UCSD-AML1 (cell line): Measurements from ENCODE around the gene IL11RA.

Experiments
- DNase-seq: peaks from one replicate; lab custom pipeline; 2025; ENCODE audit not compliant: unreplicated experiment; lab: John Stamatoyannopoulos, UW

Gene IL11RA

DNA sequence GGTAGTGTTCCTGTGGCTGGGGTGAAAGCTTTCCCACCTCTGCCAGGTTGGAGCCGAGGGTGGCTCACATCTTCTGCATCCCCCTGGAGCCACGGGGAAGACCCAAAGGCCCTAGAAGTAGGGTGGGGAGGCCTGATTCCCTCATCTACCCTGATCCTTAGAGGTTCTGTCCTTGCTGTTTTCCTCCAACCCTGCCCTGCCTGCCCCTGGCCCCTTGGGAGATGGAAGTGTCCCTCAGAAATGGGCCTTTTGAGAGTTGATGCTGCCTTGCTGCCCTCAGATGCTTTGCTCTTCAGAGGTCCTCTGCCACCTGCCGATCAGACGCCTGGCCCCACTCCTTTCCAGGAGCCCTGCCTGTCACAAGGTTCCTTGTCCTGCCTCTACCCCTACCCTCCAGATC, 32.8 kb downstream of the IL11RA start:
- DNase-seq, result no peak

GRCh38 chr9:34685591-34685990, 33.6 kb downstream of the IL11RA start:
- no peak for DNase-seq

DNA sequence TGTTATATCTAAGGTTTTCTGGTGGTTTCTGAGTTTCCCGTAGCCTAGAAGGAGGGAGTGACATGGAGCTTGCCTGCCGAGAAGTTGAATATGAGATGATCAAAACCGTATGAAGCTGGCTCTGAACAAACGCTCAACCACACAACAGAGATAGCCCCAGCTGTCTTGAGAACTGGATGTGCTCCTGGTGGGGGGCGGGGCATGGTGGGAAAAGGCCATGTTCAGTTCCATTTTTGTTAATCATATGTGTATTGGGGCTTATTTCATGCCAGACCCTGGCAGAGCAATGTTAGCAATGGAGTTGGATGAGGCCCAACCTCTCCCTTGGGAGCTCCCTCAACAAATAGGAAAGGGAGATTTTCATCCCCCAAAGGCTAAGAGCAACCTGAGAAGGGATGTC, 34.2 kb downstream of the IL11RA start:
- DNase-seq, result no peak

GRCh38 chr9:34686732-34687131, 34.7 kb downstream of the IL11RA start:
- no peak for DNase-seq

- no peak for DNase-seq
Measured at GRCh38 chr9:34687276-34688030, 35.5 kb downstream of the IL11RA start.

DNA sequence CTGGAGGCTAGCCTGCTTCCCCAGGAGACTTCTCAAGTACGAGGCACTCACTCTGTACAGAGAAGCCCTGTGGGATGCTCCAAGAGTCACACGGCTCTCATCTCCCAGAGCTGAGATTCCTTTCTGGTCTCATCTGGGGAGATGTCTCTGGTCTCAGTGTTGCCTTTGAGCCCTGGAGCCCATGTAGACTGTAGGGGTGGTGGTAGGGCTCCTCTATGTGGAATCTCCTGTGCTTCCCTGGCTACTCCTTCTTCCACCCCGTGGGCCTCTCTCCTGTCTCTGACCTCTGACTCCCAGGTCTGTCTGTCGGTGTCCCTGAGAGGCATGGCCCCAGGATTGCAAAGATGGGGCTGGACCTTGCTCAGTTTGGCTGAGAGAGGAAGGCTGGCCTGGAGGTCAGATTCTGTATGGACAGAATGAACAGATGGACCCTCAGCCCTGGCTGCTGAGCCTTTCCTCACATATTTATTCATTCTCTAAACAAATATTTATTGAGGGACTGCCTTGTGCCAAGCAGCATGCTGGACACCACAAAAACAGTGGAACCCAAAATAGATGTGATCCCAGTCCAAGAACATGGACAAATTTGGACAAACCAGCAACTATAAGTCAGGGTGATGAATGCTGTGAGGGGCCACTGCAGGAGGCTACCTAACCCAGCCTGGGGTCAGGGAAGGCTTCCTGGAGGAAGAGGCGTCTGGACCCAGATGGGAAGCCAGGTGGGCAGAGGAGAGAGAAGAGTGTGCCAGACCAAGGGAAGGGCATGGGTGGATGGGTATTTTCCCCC, 36.5 kb downstream of the IL11RA start:
- no peak for DNase-seq

- no peak for DNase-seq
Measured at GRCh38 chr9:34689116-34689470, 37.1 kb downstream of the IL11RA start.

DNA sequence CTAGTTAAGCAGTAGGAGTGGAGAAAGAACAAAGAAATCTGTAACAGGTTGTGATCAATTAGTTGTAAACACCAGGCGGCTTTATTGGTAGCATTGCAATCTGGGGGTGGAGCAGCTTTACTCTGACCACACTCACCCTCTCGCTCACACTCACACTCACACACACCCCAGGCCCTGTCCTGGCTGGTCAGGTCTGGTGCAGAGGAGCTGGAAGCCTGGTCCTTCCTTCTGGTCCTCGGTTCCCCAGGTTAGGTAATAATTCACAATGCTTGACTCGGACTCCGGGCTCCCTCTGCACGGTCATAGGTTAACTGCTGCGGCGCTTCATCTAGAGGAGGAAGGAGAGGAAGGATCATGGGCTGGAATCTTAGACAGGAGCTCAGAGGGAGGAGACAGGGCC, 37.5 kb downstream of the IL11RA start:
- no peak for DNase-seq

DNA sequence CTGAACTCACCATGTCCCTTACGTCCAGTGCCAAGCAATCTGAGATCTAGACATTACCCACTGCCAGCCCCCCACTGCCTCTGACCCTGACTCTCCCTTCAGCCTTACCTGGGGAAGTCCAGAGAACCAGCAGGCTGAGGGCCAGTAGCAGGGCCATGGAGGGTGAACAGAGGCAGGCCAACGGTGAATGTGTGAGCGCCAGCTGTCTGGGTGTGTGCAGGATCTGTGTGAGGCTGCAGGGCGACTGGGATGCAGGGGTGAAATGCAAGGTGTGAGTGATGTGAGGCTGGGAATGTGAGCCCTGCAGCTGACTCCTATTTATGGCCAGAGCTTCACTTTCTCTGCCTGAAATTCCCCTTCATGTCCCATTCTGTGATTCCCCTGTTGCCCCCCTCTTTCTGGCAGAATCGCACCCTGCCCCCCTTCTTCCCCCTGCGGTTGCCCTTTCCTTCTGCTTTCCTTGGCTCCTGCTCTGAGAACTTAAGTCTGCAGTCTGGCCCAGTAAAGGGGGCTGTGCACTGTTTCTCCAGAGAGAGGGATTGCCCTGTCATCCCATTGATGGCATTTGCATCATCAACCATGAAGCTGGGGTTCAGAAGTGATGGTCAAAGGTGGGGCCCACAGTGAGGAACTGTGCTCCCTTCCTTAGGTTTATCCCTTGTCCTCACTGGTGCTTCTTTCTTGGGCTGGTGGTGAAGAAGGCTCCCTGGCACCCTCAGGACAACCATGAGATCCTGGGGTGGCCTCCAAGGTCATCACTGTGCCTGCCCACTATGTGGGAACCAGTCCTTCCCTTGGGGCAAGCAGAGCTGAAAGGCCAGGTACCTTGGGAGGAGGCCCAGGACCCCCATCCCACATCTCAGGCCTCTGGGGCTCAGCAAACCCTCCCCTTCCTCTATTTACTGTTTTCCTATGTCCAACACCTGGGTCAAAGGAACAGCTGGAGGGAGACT, 39.3 kb downstream of the IL11RA start, which contains the start of gene CCL19:
Gene CCL19 (minus strand): TSS at position 294 of the 953 bp plus-strand sequence. CDS start 137 bp downstream, at position 157.
- DNase-seq, result peak; percentile 37

DNA sequence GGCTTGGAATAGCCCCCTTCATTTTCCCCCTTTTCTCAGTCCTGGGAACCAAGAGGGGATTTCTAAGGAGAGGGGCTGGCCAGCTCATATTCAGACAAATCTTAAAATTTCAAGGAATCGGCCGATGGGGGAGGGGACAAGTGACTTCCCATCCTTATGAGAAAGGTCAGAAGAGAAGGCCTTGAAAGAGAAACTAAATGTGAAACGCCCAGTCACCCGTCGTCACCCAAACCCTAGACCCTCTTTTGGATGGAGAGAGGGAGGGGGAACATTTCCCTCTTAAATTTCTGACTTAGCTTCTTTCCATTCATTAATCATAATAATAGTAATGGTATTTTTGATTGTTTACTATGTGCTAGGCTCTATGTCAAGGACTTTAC, 39.9 kb downstream of the IL11RA start:
- DNase-seq, result no peak

DNA sequence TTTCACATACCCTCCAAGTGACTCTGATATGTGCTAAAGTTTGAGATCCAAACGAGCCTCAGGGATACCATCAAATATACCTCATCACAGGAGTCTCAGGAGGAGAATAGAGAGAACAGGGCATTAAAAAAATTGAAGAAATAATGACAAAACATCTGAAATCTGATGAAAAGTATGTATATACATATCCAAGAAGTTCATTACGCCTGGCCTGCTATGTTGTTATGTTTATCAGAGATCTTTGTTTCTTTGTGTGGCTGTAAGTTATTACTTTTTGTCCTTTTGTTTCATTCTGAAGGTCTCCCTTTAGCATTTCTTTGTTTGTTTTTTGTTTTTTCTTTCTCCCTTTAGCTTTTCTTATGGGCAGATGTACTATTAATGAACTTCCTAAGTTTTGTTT, 41.6 kb downstream of the IL11RA start:
- DNase-seq, result no peak

DNA sequence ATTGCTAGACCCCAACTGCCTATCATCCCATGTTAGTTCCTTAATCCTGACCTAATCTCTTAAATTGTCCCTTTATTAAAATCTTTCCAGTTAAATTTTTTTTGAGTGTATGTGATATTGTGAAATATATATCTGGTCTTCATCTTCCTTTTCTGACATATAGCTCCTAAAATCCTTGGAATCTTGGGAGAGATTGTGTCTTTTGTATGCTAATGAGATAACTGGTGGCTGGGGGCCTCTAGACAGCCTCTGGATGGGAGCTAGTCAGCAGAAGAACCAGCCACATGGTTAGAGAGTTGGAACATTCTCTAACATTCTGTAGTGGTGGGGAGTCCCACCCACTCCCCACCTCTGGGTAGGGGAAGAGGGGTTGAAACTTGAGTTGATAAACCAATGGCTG, 42.8 kb downstream of the IL11RA start:
- DNase-seq, result no peak

GRCh38 chr9:34701023-34701768, 49.2 kb downstream of the IL11RA start:
- DNase-seq, result peak; percentile 71

GRCh38 chr9:34701769-34702736, 50.1 kb downstream of the IL11RA start:
- DNase-seq, result peak; percentile 79

GRCh38 chr9:34707130-34707529, 55.1 kb downstream of the IL11RA start:
- DNase-seq, result no peak

DNA sequence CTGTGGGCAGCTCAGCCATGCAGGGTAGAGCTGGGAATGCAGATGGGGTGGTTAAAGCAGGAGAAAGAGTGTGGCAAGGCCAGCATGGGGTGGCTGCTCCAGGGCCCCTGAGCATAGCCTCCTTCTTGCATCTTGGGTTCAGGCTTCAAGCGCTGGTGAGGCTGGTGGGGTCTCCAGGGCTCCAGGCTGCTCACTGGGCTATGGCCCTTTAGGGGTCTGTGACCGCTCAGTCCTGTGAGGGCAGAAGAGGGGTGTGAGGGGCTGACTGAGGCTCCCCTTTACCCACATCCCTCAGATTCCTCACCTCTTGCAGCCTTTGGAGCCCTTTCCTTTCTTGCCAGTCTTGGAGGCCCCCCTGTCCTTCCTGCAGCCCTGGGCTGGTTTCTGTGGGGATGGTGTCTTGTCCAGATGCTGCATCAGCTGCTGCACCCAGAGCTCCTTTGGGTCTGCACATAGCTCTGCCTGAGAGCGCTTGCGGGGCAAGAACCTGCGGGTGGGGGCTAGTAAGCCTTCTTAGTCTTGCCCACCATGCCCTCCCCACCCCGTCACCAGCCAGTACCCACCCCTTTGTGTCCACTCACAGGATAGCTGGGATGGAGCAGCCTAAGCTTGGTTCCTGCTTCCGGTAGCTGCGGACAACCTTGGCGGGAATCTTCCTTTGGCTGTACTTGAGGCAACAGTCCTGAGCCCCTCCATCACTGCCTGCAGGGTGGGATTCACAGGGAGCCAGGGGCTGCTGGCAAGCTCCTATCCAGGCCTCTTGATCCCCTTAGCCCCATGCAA, 57.4 kb downstream of the IL11RA start:
- DNase-seq, result no peak

- DNase-seq, result no peak
Measured at GRCh38 chr9:34710023-34710422, 58.0 kb downstream of the IL11RA start, which contains the start of gene CCL21. CCL21 (minus strand) TSS chr9:34710136; CDS start chr9:34710066, 70 bp downstream.
